DMS114 treated with DMSO at 0.1 percent for 48 hours (cell line): Measurements from ENCODE around the gene CPN2.

Experiments
- DNase-seq: peaks from one replicate; lab custom pipeline; 2025; ENCODE audit not compliant: unreplicated experiment; lab: John Stamatoyannopoulos, UW

The CPN2 gene

DNA sequence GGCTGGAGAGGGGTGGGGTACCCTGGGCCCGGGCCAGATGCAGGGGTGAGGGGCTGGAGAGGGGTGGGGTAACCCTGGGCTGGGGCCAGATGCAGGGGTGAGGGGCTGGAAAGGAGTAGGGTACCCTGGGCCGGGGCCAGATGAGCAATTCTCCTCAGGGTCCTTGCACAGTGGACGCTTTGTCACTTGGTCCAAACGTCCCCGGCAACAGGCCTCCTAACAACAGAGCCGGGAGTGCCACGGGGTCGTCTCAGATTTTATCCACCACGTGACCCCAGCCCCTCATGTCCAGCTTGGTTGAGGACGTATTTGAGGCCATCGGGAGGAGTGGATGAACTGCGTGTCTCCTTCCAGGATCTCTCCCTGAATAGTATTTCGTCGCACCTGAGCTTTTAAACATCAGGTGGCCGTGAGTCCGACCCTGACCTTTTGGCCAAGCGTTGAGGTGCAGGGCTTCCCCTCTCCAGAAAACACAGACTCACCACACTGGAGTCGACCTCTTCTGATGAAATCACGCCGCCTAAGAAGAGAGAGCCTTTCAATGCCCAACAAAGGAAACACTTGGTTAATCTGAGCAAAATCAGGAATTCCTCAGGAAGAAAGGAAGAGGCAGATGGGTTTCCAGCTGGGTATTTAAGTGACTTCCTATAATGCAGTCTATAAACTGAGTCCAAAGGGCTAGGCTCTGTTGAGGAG, 31.2 kb upstream of the CPN2 start:
- DNase-seq, result no peak

DNA sequence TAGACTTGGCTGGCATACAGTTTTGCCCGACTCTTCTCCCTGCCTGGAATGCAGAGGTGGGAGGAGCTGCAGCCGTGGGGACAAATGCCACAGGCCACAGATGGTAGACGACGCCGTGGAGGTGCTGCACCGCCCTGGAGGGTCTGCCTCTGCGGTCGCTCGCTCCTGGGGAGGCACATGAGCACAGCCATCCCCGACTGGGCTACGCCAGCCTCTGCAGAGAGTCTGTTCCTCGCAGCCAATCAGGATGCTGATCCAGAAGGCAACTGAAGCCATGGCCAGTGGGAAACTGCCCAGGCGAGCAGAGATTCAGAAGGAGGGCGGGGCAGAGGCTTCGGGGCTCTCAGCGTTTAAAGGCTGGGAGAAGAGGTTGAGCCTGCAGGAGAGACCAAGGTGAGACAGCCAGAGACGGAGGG, 30.3 kb upstream of the CPN2 start:
- DNase-seq, result no peak

DNA sequence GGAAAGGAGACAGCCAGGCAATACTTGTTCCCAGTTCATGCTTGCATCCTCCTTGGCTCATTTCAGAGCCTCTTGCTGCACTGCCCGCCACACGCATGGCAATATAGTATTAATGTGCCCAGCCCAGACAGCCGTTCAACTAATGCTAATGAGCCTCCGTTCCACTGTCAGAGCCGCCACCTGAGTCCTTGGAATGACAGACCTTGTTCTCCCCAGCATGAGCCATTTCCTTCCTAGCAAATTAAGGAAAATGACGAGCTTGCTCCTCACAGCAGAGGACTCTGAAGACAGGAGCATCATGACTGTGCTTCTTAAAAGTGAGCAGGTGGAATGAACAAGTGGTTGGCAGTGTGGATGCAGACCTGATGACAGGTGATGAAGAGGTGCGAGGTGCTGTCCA, 29.2 kb upstream of the CPN2 start:
- DNase-seq, result no peak

DNA sequence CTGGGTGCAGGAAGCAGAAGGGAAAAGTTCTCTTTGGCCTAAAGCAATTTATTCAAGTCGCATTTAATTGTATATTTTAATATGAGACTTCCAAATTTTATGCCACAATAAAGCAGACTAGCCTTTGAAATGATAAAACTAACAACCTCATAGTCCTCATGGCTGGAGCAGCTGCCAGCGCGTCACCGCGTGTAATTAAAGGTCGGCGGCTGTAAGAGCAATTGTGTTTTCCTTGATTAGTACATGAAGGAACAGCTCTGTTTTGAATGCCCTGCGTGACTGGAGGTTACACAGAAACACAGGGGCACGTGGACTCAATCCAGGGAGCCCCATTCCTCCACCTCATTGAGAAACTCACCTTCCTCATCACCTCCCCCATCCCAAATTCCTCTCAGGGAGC, 28.5 kb upstream of the CPN2 start:
- no peak for DNase-seq

DNA sequence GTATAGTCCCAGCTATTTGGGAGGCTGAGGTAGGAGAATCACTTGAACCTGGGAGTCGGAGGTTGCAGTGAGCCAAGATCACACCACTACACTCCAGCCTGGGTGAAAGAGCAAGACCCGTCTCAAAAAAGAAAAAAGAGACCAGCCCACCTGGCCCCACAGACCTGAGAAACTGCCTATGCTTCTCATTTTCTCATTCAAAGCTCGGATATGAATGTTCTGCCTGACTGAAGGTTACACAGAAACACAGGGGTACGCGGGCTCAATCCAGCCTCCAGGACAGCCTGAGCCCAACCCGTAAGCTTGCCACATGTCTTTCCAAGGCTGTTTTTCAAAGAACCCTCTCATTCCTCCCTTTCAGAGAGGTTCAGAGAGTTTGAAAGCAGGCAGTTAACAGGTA, 28.1 kb upstream of the CPN2 start:
- no peak for DNase-seq

DNA sequence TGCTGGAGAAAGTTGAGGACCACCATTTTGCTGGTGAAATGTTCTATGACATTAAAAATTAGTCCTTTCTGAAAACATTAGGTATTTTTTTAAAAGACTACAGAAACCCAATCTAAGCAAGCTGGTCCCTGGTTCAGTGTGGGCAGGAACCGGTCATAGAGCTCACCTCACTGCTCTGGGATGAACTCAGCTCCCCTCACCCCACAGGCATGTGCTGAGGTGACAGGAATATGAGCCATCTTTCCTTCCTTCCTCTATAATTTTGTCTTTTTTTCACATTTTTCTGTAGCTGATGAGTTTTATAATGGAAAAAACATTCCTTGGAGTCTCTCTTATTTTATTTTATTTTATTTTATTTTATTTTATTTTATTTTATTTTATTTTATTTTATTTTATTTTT, 26.6 kb upstream of the CPN2 start:
- DNase-seq, result no peak

DNA sequence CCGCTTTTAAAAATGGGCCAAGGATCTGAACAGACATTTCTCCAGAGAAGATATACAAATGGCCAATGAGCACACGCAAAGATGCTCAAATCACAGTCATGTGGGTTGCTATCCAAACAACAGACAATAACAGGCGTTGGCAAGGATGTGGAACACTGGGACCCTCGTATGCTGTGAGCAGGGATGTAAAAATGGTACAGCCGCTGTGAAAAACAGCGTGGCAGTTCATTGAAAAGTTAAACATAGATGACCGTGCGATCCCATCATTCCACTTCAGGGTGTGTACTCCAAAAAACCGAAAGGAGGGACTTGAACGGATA, 25.1 kb upstream of the CPN2 start:
- no peak for DNase-seq

DNA sequence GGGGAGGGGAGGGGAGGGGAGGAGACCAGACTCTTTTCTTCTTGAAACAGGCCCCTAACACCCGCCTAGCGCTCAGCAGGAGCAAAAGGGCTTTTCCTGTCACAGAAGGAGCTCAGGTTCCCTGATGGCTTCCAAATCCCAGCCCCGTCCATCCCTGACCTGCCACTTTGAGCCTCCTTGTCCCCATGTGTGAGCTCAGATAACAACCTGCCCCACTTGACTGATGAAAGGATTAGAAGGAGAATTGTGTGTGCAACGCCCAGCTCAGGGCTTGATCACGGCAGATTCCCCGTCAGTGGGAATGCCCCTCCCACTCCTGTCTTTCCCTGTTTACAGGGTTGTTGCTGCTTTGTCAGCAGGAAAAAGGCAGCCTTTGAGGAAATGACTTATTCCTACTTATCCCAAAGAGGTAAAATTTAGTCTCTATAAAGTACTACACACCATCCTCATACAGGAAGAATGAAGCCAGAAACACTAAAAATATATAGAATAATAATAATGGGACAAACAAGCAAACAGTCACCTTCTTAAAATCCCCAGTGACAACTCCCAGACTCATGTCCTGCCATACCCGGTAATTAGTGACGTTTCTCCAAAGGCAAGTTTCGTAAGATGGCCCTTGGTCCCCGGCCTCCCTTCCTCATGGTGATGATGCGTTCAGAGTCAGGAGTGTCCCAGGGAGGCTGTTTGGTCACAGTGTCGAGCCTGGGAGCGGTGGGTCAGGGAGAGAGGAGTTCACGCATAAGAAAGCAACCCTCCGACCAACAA, 24.5 kb upstream of the CPN2 start:
- DNase-seq, result no peak

DNA sequence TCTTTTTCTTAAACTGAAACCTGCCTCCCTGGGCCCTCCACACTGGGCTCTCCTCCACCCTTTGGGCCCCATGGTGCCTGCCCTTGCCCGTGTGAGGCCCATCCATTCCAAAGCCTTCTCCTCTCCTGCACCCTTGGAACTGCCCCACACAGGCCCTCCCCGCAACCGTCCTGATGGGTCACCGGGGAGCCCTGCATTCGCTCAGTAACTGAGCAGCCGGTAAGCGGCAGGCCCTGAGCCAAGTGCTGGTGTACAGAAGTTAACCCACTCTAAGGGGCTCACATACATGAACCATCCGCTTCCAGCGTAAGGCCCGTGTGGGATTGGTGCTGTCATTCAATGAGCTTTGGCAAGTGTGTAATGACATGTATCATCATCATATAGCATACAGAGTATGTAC, 23.8 kb upstream of the CPN2 start:
- DNase-seq, result no peak

DNA sequence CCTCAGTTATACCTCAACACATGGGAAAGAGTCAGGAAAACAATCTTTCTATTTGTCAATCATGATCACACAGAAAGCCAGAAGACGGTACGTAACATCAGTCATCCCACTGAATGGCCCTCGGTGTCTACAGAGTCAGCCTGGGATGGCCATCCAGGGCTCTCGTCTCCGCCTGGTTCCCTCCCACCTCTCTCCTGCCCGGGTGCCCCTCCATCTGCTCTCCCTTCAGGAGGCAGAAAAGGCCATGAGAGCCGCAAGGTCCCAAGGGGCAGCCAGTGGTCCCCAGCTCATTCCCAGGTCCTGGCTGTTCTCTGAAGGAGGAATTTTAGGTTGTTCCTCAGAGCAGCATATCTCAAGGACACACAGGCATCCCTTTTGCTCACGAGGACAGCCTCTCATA, 22.8 kb upstream of the CPN2 start:
- DNase-seq, result no peak

DNA sequence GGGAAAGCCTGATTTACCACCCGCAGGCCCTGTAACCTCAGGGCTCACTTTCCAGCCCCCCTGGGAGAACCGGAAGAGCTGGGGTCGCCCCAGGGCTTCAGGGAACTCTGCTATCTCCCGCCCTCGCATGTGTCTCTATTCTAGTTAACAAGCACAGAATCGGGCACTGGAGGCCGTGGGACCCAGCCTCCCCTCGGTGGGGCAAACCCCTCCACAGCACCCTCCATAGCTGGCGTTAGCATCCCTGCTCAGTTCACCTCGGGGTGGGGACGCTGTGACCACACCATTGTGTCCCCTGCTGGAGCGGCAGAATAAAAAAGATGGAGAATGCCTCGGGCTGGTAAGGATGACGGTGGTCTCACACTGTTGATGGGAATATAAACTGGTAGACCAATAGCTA, 21.9 kb upstream of the CPN2 start:
- no peak for DNase-seq

DNA sequence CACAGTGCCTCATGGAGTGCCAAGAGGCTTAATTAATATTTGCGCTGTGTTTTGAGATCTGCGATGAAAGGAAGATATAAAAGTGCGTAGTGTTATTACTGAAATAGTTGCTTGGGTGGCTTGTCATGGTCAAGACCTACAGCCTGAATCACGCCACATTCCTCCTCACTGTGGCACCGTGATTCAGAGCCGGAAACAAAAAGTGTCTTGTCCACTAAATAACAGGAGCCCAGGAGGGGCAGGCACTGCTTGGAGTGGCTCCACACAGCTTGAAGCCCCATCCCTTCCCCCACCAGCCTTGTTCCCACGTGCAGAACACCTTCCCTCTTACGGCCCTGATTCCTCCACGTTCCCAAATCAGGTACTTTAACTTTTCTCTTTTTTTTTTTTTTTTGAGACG, 19.6 kb upstream of the CPN2 start:
- no peak for DNase-seq

DNA sequence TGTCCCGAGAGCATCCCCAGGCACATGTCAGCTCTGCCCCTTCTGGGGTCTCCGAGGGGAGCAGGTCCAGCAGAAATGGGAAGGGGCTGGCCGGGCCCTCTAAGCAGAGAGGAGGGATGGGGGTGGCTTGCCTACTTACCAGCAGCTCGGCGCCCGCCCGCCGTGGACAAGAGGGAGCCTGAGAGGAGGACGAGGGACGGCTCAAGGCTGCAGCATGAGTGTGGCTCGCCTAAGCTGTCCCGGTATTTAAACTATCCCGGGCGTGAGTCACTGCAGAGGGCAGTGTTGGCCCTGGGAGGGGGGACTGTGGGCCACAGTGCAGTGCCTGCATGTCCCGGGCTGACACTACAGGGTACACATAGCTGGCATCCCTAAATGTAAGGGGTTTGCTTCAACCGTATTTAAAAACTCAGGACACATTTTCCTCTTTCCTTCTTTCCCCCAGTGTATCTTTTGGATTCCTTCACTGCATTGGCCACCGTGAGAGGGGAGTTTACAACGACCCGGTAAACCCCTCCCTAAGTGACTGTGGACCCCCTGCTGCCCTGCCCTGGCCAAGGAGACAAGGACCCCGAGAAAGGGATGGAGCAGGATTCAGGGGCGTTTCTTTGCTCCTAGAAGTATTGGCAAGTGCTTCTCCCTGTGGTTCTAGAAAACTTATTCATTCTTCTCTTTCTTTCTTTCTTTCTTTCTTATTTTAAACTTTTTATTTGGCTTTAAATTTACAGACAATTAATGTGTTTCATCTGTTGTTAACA, 18.6 kb upstream of the CPN2 start, which contains the start of gene LRRC15:
Gene LRRC15 (minus strand): TSS at position 222 of the 758 bp plus-strand sequence. CDS start 8,700 bp downstream, outside the sequence.
- no peak for DNase-seq

DNA sequence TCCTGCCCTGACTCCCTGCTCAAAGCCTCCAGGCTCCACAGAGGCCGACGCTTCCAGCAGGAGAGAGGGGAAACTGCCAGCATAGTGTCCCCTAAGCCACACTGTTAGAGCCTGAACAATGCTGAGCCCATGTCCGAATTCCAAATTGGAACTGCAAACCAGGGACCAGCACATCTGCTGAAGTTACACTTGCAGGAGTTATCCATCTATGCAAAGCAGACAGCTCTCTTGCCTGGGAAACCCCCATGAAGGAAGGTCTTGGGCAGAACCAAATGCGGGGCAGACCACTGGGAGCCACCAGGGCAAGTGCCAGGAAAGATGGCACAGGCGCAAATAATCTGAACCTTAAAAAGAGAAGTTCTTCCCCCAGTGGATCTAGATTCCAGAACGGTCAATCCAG, 17.8 kb upstream of the CPN2 start:
- DNase-seq, result no peak

DNA sequence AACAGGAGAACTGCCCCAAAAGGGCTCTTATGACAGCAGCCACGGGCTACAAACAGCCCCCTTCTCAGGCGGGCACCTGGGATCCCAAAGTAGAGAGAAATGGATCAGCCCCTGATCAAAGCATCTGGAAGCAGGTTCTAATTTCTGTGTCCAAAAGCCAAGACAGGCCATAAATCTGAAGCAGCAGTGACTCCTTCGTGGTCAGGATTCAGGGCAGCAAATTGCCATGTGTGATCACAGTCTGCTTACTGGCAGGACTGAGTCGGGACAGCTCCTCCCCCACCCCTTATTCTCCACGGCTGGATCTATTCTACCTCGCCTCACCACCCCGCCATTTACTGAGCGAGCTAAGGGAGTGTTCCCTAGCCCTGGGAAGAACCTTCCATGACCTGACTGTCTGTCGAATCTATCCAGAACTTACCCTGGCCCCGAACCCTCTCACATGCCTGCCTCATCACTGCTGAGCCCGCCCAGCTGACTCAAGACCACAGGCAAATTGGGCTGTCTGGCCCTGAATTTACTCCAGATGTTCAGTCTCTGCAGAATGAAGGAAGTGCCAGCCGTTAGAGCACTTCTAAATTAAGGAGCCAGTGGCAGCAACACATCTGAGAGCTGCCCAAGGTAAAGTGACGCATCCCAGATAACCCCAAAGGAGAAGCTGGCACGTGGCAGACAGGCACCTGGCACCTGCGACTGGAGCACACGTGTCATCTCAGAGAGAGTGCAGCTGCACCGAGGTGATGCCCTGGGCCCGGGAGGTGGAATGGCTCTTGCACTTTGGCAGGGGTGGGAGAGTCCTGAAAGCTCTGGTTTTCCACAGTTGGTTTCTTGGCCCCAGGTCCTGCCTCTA, 17.1 kb upstream of the CPN2 start:
- no peak for DNase-seq

DNA sequence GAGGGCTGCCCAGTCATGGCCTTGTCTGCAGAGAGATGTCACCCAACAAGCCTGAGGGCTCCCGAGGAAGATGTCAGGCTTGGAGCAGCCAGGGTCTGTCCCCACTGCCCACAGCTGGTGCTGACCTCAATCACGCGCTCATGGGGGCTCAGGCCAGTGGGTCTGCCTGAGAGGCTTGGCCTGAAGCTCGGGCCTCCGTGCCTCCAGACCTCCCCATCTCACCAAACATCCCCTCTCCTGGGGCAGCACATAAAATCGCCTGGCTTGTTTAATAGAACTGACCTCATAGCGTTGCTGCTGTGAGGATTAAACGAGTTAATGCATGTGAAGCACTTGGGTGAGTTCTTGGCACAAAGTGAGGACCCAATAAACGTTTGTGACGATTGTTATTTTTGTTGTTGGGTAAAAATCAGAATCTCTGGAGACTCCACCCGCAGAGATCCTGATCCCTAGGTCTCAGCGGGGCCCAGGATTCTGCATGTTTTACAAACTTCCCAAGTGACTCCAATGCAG, 14.9 kb upstream of the CPN2 start:
- DNase-seq, result no peak

DNA sequence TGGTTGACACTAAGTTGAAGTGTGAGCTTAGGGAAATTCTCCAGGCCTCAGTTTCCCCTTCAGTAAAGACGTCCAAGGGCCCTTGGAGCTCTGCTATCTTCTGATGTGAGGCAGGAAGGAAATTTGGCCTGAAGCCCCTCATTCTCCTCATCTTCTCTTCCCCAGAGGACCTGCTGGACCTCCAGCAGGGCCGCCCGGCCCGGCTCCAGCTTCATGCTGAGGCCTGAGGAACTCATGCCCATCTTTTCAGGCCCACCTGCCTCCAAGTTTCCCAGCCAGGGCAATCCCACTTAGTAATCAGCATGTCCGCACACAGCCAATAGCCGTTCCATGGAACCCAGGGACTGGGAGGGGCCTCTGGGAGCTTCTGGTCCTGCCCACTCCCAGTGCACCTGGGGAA, 14.4 kb upstream of the CPN2 start:
- DNase-seq, result no peak

DNA sequence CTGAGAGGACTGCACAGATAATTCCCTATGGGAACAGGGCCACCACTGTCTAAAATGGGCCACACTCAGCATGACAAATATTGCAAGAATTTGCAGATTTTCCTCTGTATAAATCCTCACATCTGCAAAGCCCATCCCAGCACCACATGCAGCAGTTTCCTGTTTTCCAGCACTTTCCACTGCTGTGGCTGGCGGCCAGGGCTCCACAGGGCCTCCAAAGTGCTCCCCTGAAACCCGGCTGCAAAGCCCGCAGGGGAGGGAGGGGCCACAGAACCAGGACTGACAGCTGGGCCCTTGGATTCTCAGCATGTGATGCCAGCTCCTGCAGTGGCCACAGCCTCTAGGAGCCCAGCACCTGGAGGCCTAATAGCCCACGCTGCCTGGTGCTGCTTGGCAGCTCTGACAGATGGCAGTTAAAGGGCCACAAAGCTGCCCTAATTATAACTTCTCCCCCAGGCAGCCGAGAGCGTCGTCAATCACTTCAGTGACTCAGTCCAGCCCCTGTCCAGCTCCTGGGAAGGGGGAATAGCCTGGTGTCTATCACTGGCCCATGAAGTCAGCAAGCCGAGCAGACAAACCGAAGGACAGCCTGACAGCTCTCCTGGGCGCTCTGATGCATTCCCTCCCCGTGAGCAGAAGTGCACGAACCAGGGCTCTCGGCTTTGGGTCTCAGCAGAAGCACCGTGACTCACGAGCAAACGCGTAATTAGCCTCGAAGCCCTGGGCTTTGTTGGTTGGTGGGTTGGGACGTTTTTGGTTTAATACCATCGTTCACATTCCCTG, 13.7 kb upstream of the CPN2 start:
- DNase-seq, result no peak

DNA sequence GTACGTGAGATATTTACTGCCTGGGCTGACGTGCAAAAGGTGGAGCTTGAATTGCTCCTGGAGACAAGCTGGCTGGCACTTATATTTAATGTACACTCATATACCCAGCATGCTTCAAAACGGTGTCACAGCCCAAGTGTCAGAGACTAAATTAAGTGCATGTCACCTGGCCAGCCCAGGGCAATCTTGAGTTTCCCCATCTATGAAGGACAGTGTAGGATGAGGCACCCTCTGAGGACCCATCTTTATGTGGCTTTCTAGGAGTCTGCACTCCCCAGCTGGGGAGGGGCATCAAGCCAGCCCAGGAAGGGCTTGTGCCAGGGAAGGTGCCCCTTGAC, 13.2 kb upstream of the CPN2 start:
- DNase-seq, result no peak

DNA sequence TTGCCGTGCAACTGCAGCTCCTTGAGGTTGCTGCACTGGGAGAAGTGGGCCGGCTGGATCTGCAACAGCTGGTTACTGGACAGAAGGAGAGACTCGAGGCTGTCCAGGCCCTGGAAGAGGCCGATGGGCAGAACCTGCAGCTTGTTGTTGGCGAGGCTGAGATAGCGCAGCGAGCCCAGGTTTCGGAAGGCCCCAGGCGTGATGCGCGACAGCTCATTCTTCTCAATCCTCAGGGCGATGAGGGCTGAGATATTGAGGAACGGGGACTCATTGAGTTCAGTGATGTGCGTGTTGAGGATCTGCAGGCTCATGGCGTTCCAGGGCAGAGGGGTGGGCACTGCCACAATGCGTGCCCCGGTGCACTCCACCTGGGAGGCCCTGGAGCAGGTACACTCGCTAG, 9.4 kb upstream of the CPN2 start:
- DNase-seq, result no peak
